CD4-positive, alpha-beta T cell treated with Interleukin-12 subunit alpha and Interleukin-12 subunit beta, for 1 hour (primary cell): ENCODE data around the gene SETX.
A peak's percentile ranks its signal among the peaks of the same experiment; 100 is the strongest.

ENCODE experiments used
- DNase-seq: peaks from one replicate; pipeline ENCODE4 v3.0.0-alpha.2; 2020

SETX gene

DNA sequence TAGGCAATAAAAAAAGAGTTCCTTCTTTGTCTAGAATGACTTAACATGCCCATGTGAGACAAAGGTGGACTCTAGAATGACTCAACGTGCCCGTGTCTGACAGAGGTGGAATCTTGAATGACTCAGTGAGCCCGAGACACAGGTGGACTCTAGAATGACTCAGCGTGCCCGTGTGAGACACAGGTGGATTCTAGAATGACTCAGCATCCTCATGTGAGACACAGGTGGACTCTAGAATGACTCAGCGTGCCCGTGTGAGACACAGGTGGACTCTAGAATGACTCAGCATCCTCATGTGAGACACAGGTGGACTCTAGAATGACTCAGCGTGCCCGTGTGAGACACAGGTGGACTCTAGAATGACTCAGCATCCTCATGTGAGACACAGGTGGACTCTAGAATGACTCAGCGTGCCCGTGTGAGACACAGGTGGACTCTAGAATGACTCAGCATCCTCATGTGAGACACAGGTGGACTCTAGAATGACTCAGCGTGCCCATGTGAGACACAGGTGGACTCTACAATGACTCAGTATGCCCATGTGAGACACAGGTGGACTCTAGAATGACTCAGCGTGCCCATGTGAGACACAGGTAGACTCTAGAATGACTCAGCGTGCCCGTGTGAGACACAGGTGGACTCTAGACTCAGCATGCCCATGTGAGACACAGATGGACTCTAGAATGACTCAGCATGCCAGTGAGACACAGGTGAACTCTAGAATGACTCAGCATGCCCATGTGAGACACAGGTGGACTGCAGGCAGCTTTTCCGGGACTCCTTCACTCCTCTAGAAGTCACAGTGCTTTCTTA lies 84.9 kb downstream of the SETX start:
- DNase-seq: peak; percentile 13

GRCh38 chr9:132268725-132269352 lies 85.9 kb downstream of the SETX start:
- peak; percentile 76 for DNase-seq

GRCh38 chr9:132267660-132268059 lies 87.1 kb downstream of the SETX start:
- DNase-seq: no peak

- no peak for DNase-seq
Observed at GRCh38 chr9:132266017-132266416, 88.8 kb downstream of the SETX start.

GRCh38 chr9:132260846-132261245 lies 93.9 kb downstream of the SETX start:
- DNase-seq: no peak

- DNase-seq: no peak
Observed at GRCh38 chr9:132250324-132251262, 104.2 kb downstream of the SETX start.

GRCh38 chr9:132249690-132250089 lies 105.1 kb downstream of the SETX start:
- no peak for DNase-seq

DNA sequence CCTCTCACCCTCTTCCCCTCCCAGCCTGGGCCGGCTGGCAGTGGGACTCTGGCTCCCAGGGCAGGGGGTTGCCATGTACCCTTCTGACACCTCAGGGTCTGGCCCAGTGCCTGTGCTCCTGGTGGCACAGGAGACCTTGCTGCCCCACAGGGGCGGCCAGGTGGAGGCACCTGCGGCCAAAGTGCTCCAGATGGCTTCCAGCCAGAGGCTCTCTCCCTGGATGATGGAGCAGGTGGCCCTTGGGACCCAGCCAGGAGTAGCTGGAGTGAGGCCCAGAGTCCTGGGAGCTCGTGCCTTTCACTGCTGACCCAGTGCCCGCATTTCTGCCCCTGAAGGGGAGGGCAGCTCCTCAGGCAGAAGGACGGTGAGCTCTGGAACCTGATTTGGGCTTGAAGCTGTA lies 105.7 kb downstream of the SETX start:
- DNase-seq: no peak

- DNase-seq: no peak
Observed at GRCh38 chr9:132247942-132248341, 106.8 kb downstream of the SETX start.

- no peak for DNase-seq
Observed at GRCh38 chr9:132245465-132245864, 109.3 kb downstream of the SETX start.

- no peak for DNase-seq
Observed at GRCh38 chr9:132244582-132245455, 110.0 kb downstream of the SETX start.

DNA sequence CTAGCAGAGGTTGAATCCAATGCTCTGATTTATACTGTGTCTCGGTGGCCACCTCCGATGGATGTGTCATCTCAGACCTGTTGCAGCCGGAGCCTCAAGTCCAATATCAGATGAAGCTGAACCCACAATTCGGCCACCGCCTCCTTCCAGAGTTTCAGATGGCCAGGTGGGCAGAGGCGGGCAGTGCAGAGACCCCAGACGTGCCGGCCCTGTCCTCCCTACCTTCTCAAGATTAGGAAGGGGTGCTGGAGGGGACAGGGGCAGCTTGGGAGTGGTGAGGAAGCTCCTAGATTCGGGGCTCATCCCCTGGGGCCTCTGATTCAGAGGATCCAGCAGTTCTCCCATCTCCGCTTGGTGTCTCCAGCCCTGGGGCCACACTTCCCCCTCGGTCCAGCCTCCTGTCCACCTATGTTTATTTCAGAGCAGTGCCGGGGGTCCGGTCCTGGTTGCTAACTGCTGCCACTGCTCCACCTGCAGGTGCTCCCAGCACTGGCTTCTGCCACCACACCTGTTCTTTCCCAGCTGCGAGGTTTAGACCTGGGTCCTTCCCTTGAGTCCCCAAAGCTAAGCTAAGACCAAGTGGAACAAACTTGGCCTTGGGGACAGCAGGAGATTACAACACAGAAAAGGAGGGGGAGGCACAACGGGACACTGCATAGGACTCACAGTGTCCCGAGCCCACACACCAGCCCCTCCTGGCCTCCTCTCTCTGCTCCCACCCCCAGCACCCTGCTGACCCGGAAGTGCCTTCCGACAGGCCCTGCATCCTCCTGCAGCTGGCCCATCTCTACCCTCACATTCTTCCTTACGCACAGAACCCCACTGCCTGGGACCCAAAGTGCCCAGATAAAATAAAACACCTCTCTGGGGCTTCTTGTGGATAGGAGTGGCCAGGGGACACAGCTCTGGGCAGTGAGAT lies 111.4 kb downstream of the SETX start:
- no peak for DNase-seq

DNA sequence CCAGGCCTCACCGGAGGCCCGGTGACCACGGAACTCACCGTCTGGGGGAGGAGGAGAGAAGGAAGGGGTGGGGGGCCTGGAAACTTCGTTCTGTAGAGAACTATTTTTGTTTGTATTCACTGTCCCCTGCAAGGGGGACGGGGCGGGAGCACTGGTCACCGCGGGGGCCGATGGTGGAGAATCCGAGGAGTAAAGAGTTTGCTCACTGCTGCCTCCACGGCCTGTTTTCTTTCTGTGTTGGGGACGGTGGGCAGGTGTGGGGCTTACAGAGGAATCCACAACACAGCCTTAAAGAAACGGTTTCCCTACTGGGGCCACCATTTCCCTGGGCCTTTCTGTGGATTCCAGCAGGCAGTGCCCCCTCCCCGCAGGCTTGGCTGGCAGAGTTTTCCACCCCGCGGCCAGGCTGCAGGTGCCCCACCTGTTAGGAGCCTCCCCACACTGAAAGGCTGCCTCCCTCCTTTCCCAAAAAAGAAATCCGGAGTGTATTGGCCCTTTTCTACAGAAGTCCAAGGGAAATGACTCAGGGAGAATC lies 112.1 kb downstream of the SETX start:
- DNase-seq: no peak

- peak; percentile 76 for DNase-seq
Observed at GRCh38 chr9:132241840-132242620, 112.8 kb downstream of the SETX start.

- no peak for DNase-seq
Observed at GRCh38 chr9:132241483-132241839, 113.3 kb downstream of the SETX start.

DNA sequence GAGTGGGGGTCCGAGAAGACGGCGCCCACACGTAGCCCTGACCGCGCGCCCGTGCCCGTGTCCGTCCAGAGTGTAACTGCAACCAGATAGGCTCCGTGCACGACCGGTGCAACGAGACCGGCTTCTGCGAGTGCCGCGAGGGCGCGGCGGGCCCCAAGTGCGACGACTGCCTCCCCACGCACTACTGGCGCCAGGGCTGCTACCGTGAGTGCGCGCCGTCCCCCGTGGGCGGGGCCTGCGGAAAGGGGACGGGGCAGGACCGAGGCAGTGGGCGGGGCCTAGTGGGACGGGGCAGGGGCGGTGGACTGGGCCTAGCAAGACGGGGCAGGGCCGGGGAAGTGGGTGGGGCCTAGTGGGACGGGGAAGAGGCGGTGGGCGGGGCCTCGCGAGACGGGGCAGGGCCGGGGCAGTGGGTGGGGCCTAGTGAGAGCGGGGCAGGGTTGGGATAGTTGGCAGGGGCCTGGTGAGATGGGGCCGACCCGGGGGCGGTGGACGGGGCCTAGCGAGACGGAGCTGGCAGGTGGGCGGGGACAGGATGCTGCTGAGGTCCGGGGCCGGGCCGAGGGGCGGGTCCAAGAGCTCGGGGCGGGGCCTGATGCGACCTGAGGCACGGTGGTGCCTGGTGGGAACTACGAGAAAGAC lies 113.8 kb downstream of the SETX start:
- DNase-seq: peak; percentile 99

DNA sequence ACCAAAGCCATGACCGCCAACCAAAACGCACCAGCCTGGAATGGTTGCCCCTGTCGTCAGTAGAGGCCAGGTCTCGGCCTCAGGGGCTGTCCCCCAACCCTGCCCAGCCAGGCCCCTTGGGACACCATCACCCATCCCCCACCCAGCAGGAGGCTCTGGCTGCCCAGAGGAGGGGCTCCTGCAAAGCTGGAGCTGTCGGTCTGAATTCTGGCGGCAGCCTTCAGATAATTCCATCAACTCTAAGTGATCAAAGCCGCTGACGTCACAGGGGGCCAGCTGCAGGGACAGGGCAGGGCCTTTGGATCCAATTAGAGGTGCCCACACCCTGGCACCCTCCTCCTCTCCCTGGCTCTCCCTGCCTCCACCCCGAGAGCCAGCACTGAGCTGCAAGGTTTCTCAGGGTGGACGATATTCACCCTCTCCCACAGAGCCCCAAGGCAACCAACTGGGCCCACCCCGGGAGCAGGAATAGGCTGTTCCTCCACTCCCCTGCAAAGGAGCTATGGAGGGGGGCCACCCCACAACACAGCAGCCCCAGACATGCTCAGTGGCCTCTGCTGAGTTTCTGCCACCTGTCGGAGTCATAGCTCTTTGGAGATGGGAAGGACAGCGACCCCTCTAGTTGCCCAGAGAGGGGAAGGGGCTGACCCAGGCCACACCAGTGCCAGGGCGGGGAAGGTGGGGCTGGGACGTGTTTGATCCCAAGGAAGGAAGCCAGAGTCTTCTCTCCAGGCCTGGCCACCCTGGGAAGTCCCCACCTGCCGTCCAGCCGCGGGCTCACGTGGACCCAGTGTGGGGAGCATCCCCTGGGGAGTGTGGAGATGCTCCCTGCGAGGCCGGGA lies 114.6 kb downstream of the SETX start:
- DNase-seq: no peak

DNA sequence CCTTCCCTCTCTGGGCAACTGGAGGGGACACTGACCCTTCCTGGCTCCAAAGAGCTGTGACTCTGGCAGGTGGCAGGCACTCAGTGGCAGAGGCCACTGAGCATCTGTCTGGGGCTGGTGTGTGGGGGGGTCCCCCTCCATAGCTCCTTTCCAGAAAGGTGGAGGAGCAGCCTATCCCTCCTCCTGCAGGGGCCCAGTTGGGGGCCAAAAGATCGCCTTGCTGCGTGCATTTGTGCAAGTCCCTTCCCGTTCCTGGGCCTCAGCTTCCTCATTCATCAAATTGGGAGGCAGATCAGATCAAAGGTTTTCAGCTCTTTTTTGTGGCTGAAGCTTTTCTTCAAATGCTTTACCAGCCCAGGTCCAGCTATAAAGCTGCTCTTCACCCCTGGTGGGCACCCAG lies 115.3 kb downstream of the SETX start:
- no peak for DNase-seq

DNA sequence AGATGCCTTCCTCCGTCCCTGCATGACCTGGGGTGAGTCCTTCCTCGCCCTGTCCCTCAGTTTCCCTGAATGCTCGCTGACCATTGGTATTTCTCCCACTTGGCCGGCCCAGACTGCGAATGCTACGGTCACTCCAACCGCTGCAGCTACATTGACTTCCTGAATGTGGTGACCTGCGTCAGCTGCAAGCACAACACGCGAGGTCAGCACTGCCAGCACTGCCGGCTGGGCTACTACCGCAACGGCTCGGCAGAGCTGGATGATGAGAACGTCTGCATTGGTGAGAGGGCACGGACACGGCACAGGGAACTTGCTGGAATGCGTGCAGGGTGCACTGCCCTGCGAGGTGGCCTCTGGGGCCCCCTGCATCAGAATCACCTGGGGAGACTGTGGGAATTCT lies 115.8 kb downstream of the SETX start:
- DNase-seq: no peak
